Naive thymus-derived CD8-positive, alpha-beta T cell (primary cell): ENCODE results near the gene GPD1L. TPM values are rescaled to one million over a fixed set of nuclear protein-coding genes. Genes with fewer than 3 reads are reported as not detected.

Source experiments
- ATAC-seq, 2 donors: fragments of 150-1000 bp; cut with Tn5 transposase in 1 of 2; sonication (Bioruptor Pico), chemical (Tn5 transposase) in 1 of 2; 1 replicate in 1 of 2; 2 replicates in 1 of 2; pipeline ENCODE4 v1.10.0; 2021; ENCODE audit warnings: mild to moderate bottlenecking in 2 of 2, moderate library complexity in 2 of 2
- POLR2A ChIA-PET: fragments of 350-600 bp; sonication (Branson Sonifier 250); formaldehyde crosslinking; loops from one replicate; lab custom pipeline; 2021; ENCODE audit warnings: antibody characterized with exemption; lab: Charles Lee
- DNase-seq, 10 donors: peaks; one replicate each; pipeline versions ENCODE4 v3.0.0 to v3.0.0-alpha.2; 2020 to 2022
- H3K27ac Mint-ChIP-seq, 10 donors: one replicate each; pipeline ENCODE4 v1.8.0; 2020 to 2022; ENCODE audit warnings: mild to moderate bottlenecking in 10 of 10, mixed read lengths in 10 of 10, moderate library complexity in 4 of 10, inconsistent platforms in 1 of 10
- H3K27me3 Mint-ChIP-seq, 5 donors: one replicate each; pipeline ENCODE4 v1.8.0; 2021 to 2022; ENCODE audit warnings: mixed read lengths in 5 of 5
- H3K36me3 Mint-ChIP-seq, 3 donors: one replicate each; pipeline ENCODE4 v1.8.0; 2020 to 2022; ENCODE audit warnings: mixed read lengths in 3 of 3, mild to moderate bottlenecking in 2 of 3, inconsistent platforms in 1 of 3
- H3K4me1 Mint-ChIP-seq, 4 donors: one replicate each; pipeline ENCODE4 v1.8.0; 2021 to 2022; ENCODE audit warnings: mixed read lengths in 4 of 4
- H3K4me3 Mint-ChIP-seq, 10 donors: one replicate each; pipeline ENCODE4 v1.8.0; 2020 to 2022; ENCODE audit warnings: mild to moderate bottlenecking in 10 of 10, mixed read lengths in 10 of 10, moderate library complexity in 6 of 10, inconsistent platforms in 1 of 10
- H3K9me3 Mint-ChIP-seq, 9 donors: one replicate each; pipeline ENCODE4 v1.8.0; 2020 to 2022; ENCODE audit warnings: mixed read lengths in 9 of 9, mild to moderate bottlenecking in 3 of 9, inconsistent platforms in 1 of 9, moderate library complexity in 1 of 9
- polyA plus RNA-seq, 3 donors: library from polyadenylated mRNA; unstranded; fragments of 300-500 nt; fragmentation: Illumina TruSeq; gene quantifications; one replicate each; pipeline ENCODE4 v1.2.3, GENCODE V29; 2021
- total RNA-seq, 8 experiments: library from RNA in 2 of 8; stranded (reverse) in 2 of 8; gene quantifications; one replicate each; pipeline ENCODE4 v1.2.3 and lab custom pipeline; 2021 to 2026

Gene GPD1L
- total and polyA plus RNA-seq, 5 experiments from 2014 or later: 8.0 to 20.5 (median 10.4) TPM

- POLR2A ChIA-PET: interaction anchor here (0.6 kb wide), 1 partner anchor 221 kb away, joined by 3 read pairs; no protein-coding TSS in a partner anchor
- peaks cover 0 to under 1% (median 0%) of the 10 kb centered on the region in 5 donors for H3K27me3 Mint-ChIP-seq
- H3K4me3 Mint-ChIP-seq: no peak overlapping the region
- ATAC-seq (no peak), DNase-seq (no peak)
- H3K4me1 Mint-ChIP-seq: peaks cover 8 to 27% (median 19%) of the 10 kb centered on the region in 4 donors
- peaks cover 8 to 45% (median 25%) of the 10 kb centered on the region in 3 donors for H3K36me3 Mint-ChIP-seq
- no peaks in the 10 kb centered on the region for H3K9me3 Mint-ChIP-seq
- no peak overlapping the region for H3K27ac Mint-ChIP-seq
Measured at GRCh38 chr3:32126305-32127015, 20.0 kb downstream of the GPD1L start.

GRCh38 chr3:32127219-32127826, 20.9 kb downstream of the GPD1L start:
- Mint-ChIP-seq H3K4me1 (peaks cover 8 to 29% (median 19%) of the 10 kb centered on the region in 4 donors), H3K27ac (no peak overlapping the region), H3K36me3 (peaks cover 8 to 52% (median 29%) of the 10 kb centered on the region in 3 donors), H3K27me3 (no peaks in the 10 kb centered on the region), H3K9me3 (no peaks in the 10 kb centered on the region), H3K4me3 (no peak overlapping the region)
- ATAC-seq (no peak), DNase-seq (no peak)
- POLR2A ChIA-PET: no interaction called here

GRCh38 chr3:32128936-32129335, 22.5 kb downstream of the GPD1L start:
- peaks cover 8 to 26% (median 18%) of the 10 kb centered on the region in 4 donors for H3K4me1 Mint-ChIP-seq
- no peak for ATAC-seq
- peaks cover 8 to 59% (median 29%) of the 10 kb centered on the region in 3 donors for H3K36me3 Mint-ChIP-seq
- no peak overlapping the region for H3K4me3 Mint-ChIP-seq
- peak overlapping the region in 1 of 10 donors; percentile 45 for H3K27ac Mint-ChIP-seq
- no peak for DNase-seq
- POLR2A ChIA-PET: no interaction called here
- no peaks in the 10 kb centered on the region for H3K9me3 Mint-ChIP-seq
- H3K27me3 Mint-ChIP-seq: no peaks in the 10 kb centered on the region

- Mint-ChIP-seq H3K27ac (no peak overlapping the region), H3K36me3 (peaks cover 12 to 68% (median 34%) of the 10 kb centered on the region in 3 donors), H3K27me3 (peaks cover 0 to 6% (median 1%) of the 10 kb centered on the region in 5 donors), H3K4me3 (no peak overlapping the region), H3K4me1 (peaks cover 8 to 26% (median 17%) of the 10 kb centered on the region in 4 donors), H3K9me3 (no peaks in the 10 kb centered on the region)
- no peak for DNase-seq
- ATAC-seq: no peak
- POLR2A ChIA-PET: no interaction called here
Measured at GRCh38 chr3:32129832-32130231, 23.4 kb downstream of the GPD1L start.

GRCh38 chr3:32132121-32132520, 25.7 kb downstream of the GPD1L start:
- H3K4me1 Mint-ChIP-seq: peaks cover 6 to 18% (median 15%) of the 10 kb centered on the region in 4 donors
- no peak overlapping the region for H3K27ac Mint-ChIP-seq
- POLR2A ChIA-PET: no interaction called here
- H3K9me3 Mint-ChIP-seq: no peaks in the 10 kb centered on the region
- ATAC-seq: no peak
- DNase-seq: no peak
- H3K36me3 Mint-ChIP-seq: peaks cover 16 to 77% (median 38%) of the 10 kb centered on the region in 3 donors
- no peak overlapping the region for H3K4me3 Mint-ChIP-seq
- peaks cover 0 to 24% (median 4%) of the 10 kb centered on the region in 5 donors for H3K27me3 Mint-ChIP-seq

GRCh38 chr3:32132706-32133105, 26.3 kb downstream of the GPD1L start:
- Mint-ChIP-seq H3K27ac (no peak overlapping the region), H3K9me3 (no peaks in the 10 kb centered on the region), H3K4me1 (peaks cover 11 to 22% (median 18%) of the 10 kb centered on the region in 4 donors), H3K27me3 (peaks cover 0 to 29% (median 6%) of the 10 kb centered on the region in 5 donors), H3K36me3 (peaks cover 16 to 75% (median 40%) of the 10 kb centered on the region in 3 donors), H3K4me3 (no peak overlapping the region)
- DNase-seq (no peak), ATAC-seq (no peak)
- POLR2A ChIA-PET: no interaction called here

- Mint-ChIP-seq H3K27ac (no peak overlapping the region), H3K27me3 (peaks cover 0 to 36% (median 9%) of the 10 kb centered on the region in 5 donors), H3K4me3 (no peak overlapping the region), H3K9me3 (no peaks in the 10 kb centered on the region), H3K4me1 (peaks cover 18 to 26% (median 19%) of the 10 kb centered on the region in 4 donors), H3K36me3 (peaks cover 8 to 59% (median 22%) of the 10 kb centered on the region in 3 donors)
- DNase-seq (no peak), ATAC-seq (no peak)
- POLR2A ChIA-PET: no interaction called here
Measured at GRCh38 chr3:32136703-32137102, 30.3 kb downstream of the GPD1L start.

GRCh38 chr3:32137870-32138269, 31.4 kb downstream of the GPD1L start:
- peaks cover 16 to 26% (median 19%) of the 10 kb centered on the region in 4 donors for H3K4me1 Mint-ChIP-seq
- ATAC-seq (no peak), DNase-seq (no peak)
- no peak overlapping the region for H3K27ac Mint-ChIP-seq
- POLR2A ChIA-PET: no interaction called here
- H3K9me3 Mint-ChIP-seq: no peaks in the 10 kb centered on the region
- H3K27me3 Mint-ChIP-seq: peaks cover 0 to 36% (median 9%) of the 10 kb centered on the region in 5 donors
- peaks cover 8 to 55% (median 22%) of the 10 kb centered on the region in 3 donors for H3K36me3 Mint-ChIP-seq
- H3K4me3 Mint-ChIP-seq: peak overlapping the region in 5 of 10 donors; percentile 8 to 57 (median 29)

- peaks cover 16 to 26% (median 19%) of the 10 kb centered on the region in 4 donors for H3K4me1 Mint-ChIP-seq
- POLR2A ChIA-PET: interaction anchor here (0.7 to 0.9 kb wide), 2 partner anchors 24 to 31 kb away, joined by 3 read pairs; no protein-coding TSS in a partner anchor
- DNase-seq: peak in 3 of 10 donors; percentile 15 to 31 (median 24)
- H3K36me3 Mint-ChIP-seq: peaks cover 8 to 50% (median 22%) of the 10 kb centered on the region in 3 donors
- peak overlapping the region in 7 of 10 donors; percentile 8 to 68 (median 40) for H3K4me3 Mint-ChIP-seq
- H3K9me3 Mint-ChIP-seq: no peaks in the 10 kb centered on the region
- ATAC-seq: peak; percentile 54 to 71
- H3K27me3 Mint-ChIP-seq: peaks cover 0 to 36% (median 9%) of the 10 kb centered on the region in 5 donors
- peak overlapping the region in 3 of 10 donors; percentile 2 to 26 (median 9) for H3K27ac Mint-ChIP-seq
Measured at GRCh38 chr3:32138545-32139104, 32.2 kb downstream of the GPD1L start.

- Mint-ChIP-seq H3K9me3 (no peaks in the 10 kb centered on the region), H3K27me3 (peaks cover 0 to 19% (median 5%) of the 10 kb centered on the region in 5 donors), H3K36me3 (peaks cover 0 to 45% (median 12%) of the 10 kb centered on the region in 3 donors), H3K4me3 (no peak overlapping the region), H3K4me1 (peaks cover 17 to 34% (median 24%) of the 10 kb centered on the region in 4 donors), H3K27ac (no peak overlapping the region)
- ATAC-seq: no peak
- POLR2A ChIA-PET: no interaction called here
- DNase-seq: no peak
Measured at GRCh38 chr3:32140943-32141342, 34.5 kb downstream of the GPD1L start.

- Mint-ChIP-seq H3K9me3 (no peaks in the 10 kb centered on the region), H3K36me3 (peaks cover 6 to 70% (median 35%) of the 10 kb centered on the region in 3 donors), H3K4me1 (peaks cover 2 to 22% (median 5%) of the 10 kb centered on the region in 4 donors), H3K27me3 (no peaks in the 10 kb centered on the region), H3K27ac (no peak overlapping the region), H3K4me3 (no peak overlapping the region)
- POLR2A ChIA-PET: interaction anchor here (0.6 kb wide), 1 partner anchor 226 kb away, joined by 3 read pairs; no protein-coding TSS in a partner anchor
- ATAC-seq (peak; percentile 51 to 77), DNase-seq (peak in 9 of 10 donors; percentile 20 to 72 (median 52))
Measured at GRCh38 chr3:32143849-32144757, 37.7 kb downstream of the GPD1L start.
